ENCODE results near the gene CDC42SE2.

CDC42SE2 gene

DNA sequence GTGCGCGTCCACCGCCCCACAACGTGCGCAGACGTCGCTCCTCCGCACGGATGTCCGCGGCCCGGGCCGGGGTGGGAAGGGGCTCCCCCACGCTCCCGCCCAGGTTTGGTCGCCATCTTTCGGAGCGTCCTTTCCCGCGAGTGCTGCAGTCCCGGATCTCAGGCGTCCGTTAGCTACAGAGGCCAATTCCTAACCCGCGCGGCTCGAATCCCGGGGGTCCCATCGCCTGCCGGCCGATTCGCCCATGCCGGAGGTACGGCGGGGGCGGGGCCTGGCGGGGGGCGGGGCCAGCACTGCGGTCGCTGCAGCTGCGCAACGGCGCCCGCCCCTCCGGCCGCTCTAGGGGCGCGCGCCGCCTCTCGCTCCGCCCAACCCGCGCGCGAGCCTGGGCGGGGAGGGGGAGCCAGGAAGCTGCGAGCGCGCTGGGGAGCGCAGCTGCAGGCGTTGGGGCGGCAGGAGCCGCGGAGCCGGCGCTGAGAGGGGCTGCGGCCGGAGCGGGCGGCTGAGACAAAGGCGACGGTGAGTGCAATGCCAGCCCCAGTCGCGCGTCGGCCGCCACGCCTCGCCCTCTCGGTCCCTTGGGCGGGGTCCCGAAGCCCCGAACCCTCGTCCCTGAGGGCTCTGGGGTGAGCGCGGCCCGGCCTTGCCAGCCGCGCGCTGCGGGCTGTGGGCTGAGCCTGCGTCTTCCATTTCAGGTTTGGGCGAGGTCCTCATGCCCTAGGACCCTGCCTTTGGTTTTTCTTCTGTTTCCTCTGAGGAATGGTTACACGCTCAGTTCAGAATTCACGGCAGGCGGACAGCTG is at the start of gene CDC42SE2:
TSS of gene CDC42SE2 (plus strand) at position 406 of the 803 bp plus-strand sequence. CDS start 95,441 bp downstream, outside the sequence.
- peak; percentile 60 for DNase-seq (ENCODE audit: low spot score)

GRCh38 chr5:131214609-131215227 is 49.1 kb upstream of the CDC42SE2 start:
- DNase-seq (ENCODE audit: low spot score), result no peak

- no peak for DNase-seq (ENCODE audit: low spot score)
These were observed 46.1 kb upstream of the CDC42SE2 start for GRCh38 chr5:131217791-131218190.

- DNase-seq (ENCODE audit: low spot score), result no peak
These were observed 45.5 kb upstream of the CDC42SE2 start for GRCh38 chr5:131218392-131218791.

DNA sequence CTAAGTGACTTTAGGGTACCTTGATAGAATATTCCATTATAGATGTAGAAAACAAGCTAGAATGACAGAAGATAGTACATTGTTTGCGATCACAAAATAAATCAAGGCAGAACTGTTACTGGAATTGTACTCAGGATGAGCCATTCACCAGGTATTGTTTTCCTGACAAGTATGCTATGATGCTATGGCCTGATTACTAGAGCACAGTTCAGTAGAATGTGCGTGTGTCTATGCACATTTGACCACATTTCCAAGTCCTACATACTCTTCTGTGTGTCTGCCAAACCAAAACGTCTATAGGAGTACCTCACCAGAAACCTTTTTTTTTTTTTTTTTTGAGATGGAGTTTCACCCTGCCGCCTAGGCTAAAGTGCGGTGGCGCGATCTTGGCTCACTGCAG is 43.3 kb upstream of the CDC42SE2 start:
- DNase-seq (ENCODE audit: low spot score), result no peak

- no peak for DNase-seq (ENCODE audit: low spot score)
These were observed 42.7 kb upstream of the CDC42SE2 start for GRCh38 chr5:131221008-131221703.

- DNase-seq (ENCODE audit: low spot score), result no peak
These were observed 42.0 kb upstream of the CDC42SE2 start for GRCh38 chr5:131221888-131222287.

GRCh38 chr5:131222731-131223130 is 41.1 kb upstream of the CDC42SE2 start:
- DNase-seq (ENCODE audit: low spot score), result no peak

DNA sequence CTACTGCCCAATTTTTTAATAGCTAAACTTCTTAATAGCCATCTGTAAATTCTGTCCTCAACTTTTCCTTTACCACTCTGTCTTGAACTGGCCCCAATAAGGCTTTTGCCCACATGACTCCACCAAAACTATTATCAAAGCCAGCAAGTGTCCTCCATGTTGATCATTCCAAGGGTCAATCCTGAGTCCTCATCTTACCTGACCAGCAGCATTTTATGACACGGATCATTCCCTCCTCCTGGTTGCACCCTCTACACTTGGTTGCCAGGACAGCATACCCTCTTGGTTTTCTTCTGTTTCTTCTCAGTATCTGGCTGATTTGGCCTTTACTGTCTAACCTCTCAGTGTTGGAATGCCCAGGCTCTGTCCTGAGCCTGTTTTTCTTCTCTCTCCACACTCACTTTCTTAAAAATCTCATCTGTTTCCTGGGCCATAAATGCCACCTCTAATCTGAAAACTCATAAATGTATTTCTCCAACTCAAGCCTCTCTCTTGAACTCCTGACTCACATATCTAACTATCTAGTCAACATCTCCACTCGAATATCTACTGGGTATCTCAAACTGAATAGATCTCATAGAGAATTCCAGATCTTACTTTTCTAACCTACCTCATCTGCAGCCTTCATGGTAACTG is 40.0 kb upstream of the CDC42SE2 start:
- no peak for DNase-seq (ENCODE audit: low spot score)

GRCh38 chr5:131224387-131225201 is 39.3 kb upstream of the CDC42SE2 start:
- no peak for DNase-seq (ENCODE audit: low spot score)

DNA sequence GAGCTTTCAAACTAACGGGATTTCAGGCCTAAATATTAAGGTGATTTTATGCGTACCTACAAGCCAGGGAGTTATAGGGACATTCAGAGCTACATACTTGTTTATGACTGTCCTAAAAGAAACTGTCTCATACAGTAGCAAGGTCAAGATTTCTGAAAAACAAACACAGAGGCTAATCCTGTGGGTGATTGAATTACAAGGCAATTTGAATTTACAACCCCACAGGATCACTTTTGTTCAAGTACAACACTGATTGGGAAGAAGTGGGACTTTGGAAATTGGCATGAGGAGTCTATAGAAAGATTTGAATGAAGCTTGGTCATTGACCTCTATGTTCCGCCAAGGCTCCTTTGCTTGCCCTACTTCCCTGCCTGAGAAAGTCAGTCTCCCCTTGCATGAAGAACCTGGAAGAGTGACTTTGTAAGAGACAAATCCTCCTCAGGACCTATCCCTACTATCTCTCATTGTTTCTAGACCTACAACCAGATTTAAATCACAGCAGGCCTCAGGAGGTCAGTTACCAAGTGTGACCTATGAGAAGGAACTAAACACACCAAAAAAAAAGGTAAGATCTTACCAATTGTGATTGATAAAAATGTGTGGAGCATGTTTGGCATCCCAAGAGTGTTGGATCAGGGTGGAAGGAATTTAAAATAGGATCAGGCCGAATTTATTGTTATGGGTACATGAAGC is 38.4 kb upstream of the CDC42SE2 start:
- no peak for DNase-seq (ENCODE audit: low spot score)

DNA sequence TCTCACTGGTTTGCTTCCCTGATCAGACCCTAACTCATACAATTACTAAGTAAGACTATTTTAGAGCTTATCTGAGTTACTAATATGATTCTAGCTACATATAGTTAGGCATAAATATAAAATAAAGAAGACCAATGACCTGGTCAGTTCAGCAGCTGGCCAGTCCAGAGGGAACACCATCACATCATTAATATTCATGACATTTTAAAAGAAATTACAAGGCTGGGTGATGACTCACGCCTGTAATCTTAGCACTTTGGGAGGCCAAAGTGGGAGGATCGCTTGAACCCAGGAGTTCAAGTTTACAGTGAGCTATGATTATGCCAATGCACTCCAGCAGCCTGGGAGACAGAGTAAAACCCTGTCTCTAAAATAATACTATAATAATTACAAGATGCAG is 37.0 kb upstream of the CDC42SE2 start:
- no peak for DNase-seq (ENCODE audit: low spot score)

DNA sequence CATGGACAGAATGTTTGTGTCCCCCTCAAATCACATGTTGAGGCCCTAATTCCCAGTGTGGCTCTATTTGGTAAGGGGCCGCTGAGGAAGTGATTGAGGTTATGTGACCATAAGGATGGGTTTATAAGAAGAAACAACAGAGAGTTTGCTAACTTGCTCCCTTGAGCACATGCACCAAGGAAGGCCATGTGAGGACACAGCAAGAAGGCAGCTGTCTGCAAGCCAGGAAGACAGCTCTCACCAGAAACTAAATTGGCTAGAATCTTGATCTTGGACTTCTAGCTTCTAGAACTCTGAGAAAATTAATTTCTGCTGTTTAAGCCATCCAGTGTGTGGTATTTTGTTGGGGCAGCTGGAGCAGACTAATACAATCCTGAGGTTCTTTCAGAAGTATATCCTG is 35.2 kb upstream of the CDC42SE2 start:
- DNase-seq (ENCODE audit: low spot score), result no peak

DNA sequence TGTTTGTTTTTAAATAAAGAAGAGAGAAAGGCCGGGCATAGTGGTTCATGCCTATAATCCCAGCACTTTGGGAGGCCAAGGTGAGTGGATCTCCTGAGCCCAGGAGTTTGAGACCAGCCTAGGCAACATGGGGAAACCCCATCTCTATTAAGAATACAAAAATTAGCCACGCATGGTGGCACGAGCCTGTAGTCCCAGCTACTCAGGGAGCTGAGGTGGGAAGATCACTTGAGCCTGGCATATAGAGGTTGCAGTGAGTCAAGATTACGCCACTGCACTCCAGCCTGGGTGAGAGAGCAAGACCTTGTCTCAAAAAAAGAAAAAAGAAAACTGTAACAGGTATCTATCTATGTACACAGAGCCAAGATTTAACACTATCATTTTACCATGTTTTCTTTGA is 34.2 kb upstream of the CDC42SE2 start:
- no peak for DNase-seq (ENCODE audit: low spot score)

- DNase-seq (ENCODE audit: low spot score), result no peak
These were observed 33.4 kb upstream of the CDC42SE2 start for GRCh38 chr5:131230406-131230805.

DNA sequence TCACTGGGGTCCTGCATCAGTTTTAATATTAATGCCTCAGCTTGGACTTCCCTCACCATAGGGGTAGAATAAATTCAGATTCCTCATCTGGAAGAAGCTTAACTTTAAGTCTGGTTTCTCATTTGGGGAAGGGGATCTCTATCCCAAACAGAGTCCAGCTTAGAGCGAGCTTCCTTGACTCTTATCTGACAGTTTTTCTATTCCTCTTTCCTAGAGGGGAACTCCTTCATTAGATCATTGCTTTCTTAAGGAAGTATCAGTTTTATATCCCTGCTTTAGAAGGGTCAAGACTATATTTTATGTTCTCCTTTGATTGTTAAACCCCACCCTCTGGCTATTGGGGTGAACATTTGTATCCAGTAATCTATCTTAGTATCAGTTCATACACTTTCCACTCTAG is 24.2 kb upstream of the CDC42SE2 start:
- DNase-seq (ENCODE audit: low spot score), result no peak

- DNase-seq (ENCODE audit: low spot score), result no peak
These were observed 21.1 kb upstream of the CDC42SE2 start for GRCh38 chr5:131242728-131243255.

DNA sequence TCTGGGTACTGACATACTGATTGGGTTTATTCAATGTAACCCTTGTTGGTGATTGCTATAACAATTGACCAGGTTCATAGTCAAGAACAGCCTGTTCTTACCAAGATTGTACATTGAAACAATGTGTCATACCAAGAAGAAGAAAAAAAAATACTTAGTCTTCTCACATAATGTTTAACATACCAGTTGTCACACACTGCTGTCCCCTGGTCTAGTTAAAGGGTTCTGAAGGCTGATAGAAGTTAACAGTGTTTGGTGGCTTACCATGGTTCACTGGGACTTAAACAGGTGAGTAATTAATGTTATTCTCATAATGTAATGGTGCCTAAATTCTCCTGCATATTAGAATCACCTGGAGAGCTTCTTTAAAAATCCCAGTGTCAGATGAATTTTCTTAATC is 18.5 kb upstream of the CDC42SE2 start:
- DNase-seq (ENCODE audit: low spot score), result no peak

DNA sequence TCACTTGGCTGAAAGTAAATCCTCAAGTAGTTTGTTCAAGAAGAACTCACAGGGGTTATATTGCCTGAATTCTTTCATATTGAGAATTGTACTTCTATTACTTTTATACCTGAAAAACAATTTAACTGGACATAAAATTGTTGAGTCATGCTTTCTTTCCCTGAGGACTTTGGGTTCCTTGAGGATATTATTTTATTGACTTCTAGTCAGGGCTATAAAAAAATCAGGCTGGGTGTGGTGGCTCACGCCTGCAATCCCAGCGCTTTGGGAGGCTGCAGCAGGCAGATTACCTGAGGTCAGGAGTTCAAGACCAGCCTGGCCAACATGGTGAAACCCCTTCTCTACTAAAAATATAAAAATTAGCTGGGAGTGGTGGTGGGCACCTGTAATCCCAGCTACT is 17.9 kb upstream of the CDC42SE2 start:
- no peak for DNase-seq (ENCODE audit: low spot score)

- DNase-seq (ENCODE audit: low spot score), result no peak
These were observed 17.3 kb upstream of the CDC42SE2 start for GRCh38 chr5:131246504-131246903.
